IMR-90 (cell line): ENCODE data around the gene HMCN1.
A peak's percentile ranks its signal among the peaks of the same experiment; 100 is the strongest.

Experiments used
- BHLHE40 ChIP-seq: fragments of 150-350 bp; IDR thresholded peaks from 2 replicates; pipeline ENCODE4 v1.6.1; 2016; ENCODE audit warnings: mild to moderate bottlenecking, low read depth, low read length
- CEBPB ChIP-seq: IDR thresholded peaks from 2 replicates; pipeline ENCODE4 v1.6.1; 2012; ENCODE audit warnings: low read depth, low read length, improper control_type of control experiment
- CHD1 ChIP-seq: IDR thresholded peaks from 2 replicates; pipeline ENCODE4 v1.6.1; 2012; ENCODE audit warnings: low read depth, low read length, improper control_type of control experiment
- FOS ChIP-seq: fragments of 150-350 bp; IDR thresholded peaks from 2 replicates; pipeline ENCODE4 v1.6.1; 2016; ENCODE audit warnings: low read depth, low read length
- MAFK ChIP-seq: IDR thresholded peaks from 2 replicates; pipeline ENCODE4 v1.6.1; 2012; ENCODE audit warnings: low read depth, low read length, improper control_type of control experiment
- POLR2A ChIP-seq: IDR thresholded peaks from 2 replicates; pipeline ENCODE4 v1.6.1; 2012; ENCODE audit warnings: mild to moderate bottlenecking, low read depth, low read length
- TF ChIP-seq, protein P1 (sequence below): conservative IDR thresholded peaks from 2 replicates; pipeline ENCODE4 v1.5.1; 2012; ENCODE audit warnings: mild to moderate bottlenecking, low read depth, low read length, improper control_type of control experiment

DNA sequence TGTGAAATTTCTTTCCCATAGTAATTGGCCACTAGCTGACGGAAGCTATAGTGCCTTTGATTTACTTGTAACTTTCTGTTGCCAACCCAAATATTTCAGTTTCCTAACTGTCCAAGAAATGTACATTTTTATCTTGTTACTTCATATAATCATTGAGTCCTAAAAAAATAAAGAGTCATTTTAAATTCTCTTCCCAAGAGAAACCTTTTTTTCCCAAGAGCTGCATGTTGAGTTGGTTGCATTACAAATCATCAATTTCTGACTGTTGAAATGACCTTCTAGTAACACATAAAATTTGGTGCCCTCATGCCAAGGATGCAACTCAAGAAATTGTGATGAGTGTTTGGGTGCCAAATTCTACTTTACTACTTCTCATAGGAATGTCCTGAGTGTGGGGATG is 61.0 kb downstream of the HMCN1 start:
- no peak for TF ChIP-seq POLR2A
- TF ChIP-seq, protein P1, sequence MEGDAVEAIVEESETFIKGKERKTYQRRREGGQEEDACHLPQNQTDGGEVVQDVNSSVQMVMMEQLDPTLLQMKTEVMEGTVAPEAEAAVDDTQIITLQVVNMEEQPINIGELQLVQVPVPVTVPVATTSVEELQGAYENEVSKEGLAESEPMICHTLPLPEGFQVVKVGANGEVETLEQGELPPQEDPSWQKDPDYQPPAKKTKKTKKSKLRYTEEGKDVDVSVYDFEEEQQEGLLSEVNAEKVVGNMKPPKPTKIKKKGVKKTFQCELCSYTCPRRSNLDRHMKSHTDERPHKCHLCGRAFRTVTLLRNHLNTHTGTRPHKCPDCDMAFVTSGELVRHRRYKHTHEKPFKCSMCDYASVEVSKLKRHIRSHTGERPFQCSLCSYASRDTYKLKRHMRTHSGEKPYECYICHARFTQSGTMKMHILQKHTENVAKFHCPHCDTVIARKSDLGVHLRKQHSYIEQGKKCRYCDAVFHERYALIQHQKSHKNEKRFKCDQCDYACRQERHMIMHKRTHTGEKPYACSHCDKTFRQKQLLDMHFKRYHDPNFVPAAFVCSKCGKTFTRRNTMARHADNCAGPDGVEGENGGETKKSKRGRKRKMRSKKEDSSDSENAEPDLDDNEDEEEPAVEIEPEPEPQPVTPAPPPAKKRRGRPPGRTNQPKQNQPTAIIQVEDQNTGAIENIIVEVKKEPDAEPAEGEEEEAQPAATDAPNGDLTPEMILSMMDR = no peak
- TF ChIP-seq CHD1 = no peak
- TF ChIP-seq MAFK = no peak
- TF ChIP-seq BHLHE40 = no peak
- no peak for TF ChIP-seq FOS
- TF ChIP-seq CEBPB = peak; percentile 24; the same call in 1 of the 2 replicates
